Central memory CD8-positive, alpha-beta T cell (primary cell): ENCODE results near the gene EIF2B4.

Experiments used
- ATAC-seq: fragments of 150-1000 bp; cut with Tn5 transposase; replicated peaks from 2 replicates; pipeline ENCODE4 v1.10.0; 2022; ENCODE audit warnings: mild to moderate bottlenecking, moderate FRiP score, moderate number of reproducible peaks; ENCODE audit not compliant: poor library complexity, severe bottlenecking; ENCODE audit errors: extremely low read depth
- DNase-seq, 2 donors: peaks; one replicate each; pipeline ENCODE4 v3.0.0; 2021; ENCODE audit warnings: low spot score in 2 of 2
- H3K27ac Mint-ChIP-seq: one replicate; pipeline ENCODE4 v1.8.0; 2022; ENCODE audit warnings: low read depth, mild to moderate bottlenecking, moderate library complexity, mixed read lengths
- H3K27me3 Mint-ChIP-seq: one replicate; pipeline ENCODE4 v1.8.0; 2022; ENCODE audit warnings: mixed read lengths
- H3K36me3 Mint-ChIP-seq: one replicate; pipeline ENCODE4 v1.8.0; 2022; ENCODE audit warnings: mild to moderate bottlenecking, moderate library complexity, mixed read lengths; ENCODE audit not compliant: insufficient read depth
- H3K4me1 Mint-ChIP-seq: one replicate; pipeline ENCODE4 v1.8.0; 2022; ENCODE audit warnings: mixed read lengths
- H3K4me3 Mint-ChIP-seq: one replicate; pipeline ENCODE4 v1.8.0; 2022; ENCODE audit warnings: mild to moderate bottlenecking, moderate library complexity, mixed read lengths
- H3K9me3 Mint-ChIP-seq: one replicate; pipeline ENCODE4 v1.8.0; 2022; ENCODE audit warnings: mixed read lengths

Gene EIF2B4

DNA sequence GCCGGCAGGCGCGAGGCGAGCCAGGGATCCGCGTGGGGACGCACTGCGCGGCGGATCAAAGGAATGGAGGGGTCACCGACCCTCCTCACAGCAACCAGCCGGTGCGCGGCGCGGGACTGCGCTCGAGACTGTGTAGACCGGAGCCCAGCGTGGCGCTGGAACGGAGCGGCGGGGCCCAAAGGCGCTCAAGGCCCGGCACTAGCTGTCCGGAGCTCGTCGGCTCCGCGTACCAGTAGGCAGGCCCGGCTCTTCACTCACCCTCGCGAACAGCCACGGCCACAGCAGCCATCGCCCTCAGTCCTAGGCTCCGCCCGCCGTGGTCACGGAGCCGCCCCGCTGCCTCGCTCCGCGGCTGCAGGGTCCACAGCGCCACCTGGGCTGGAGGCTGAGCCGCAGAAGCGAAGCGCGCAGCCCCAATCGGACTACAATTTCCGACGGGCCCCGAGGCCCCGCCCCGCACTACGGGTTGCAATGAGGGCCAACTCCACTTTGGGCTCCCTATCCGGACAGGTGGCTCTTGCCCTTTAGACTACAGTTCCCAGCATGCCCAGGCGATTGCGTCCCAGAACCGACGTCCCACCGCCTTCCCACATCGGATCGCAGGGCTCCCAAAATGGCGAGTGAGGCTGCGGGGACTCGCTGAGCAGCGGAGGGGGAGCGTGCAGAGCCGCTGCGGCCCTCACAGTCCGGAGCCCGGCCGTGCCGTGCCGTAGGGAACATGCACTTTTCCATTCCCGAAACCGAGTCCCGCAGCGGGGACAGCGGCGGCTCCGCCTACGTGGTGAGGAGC lies at the start of gene EIF2B4, which contains the start of gene SNX17:
EIF2B4 (minus strand) TSS at position 313 of the 790 bp plus-strand sequence; CDS start at position 289, 24 bp downstream.
SNX17 (plus strand) TSS at position 591 of the 790 bp plus-strand sequence; CDS start at position 719, 128 bp downstream.
- peaks cover 48% of the 10 kb centered on the region for H3K4me1 Mint-ChIP-seq
- ATAC-seq, result peak; percentile 90

DNA sequence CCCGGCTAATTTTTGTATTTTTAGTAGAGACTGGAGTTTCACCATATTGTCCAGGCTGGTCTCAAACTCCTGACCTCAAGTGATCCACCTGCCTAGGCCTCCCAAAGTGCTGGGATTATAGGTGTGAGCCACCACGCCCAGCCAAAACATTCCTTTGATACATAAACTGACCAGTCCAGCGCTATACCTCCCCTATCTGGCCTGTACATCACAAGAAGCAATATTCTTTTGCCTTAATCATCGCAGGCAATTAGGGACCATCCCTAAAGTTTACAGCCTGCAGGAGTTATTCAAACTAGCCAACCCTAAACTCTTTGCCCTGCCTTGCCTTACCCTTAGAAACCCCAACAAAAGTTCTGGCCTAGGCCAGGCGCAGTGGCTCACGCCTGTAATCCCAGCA lies 46.0 kb upstream of the EIF2B4 start:
- Mint-ChIP-seq H3K27me3 (peaks cover 16% of the 10 kb centered on the region), H3K27ac (no peak overlapping the region), H3K4me1 (no peaks in the 10 kb centered on the region), H3K36me3 (no peaks in the 10 kb centered on the region), H3K9me3 (no peaks in the 10 kb centered on the region), H3K4me3 (no peak overlapping the region)
- no peak for ATAC-seq
- DNase-seq, result no peak

More for the DNA sequence above, at the start of gene EIF2B4, which contains the start of gene SNX17:
- peak within 1 kb of the TSS; percentile 86 for H3K4me3 Mint-ChIP-seq
- peaks cover 33% of the 10 kb centered on the region for H3K36me3 Mint-ChIP-seq
- no peaks in the 10 kb centered on the region for H3K9me3 Mint-ChIP-seq
- DNase-seq, result peak; percentile 98 to 99
- no peaks in the 10 kb centered on the region for H3K27me3 Mint-ChIP-seq
- H3K27ac Mint-ChIP-seq, result peak within 1 kb of the TSS; percentile 91

DNA sequence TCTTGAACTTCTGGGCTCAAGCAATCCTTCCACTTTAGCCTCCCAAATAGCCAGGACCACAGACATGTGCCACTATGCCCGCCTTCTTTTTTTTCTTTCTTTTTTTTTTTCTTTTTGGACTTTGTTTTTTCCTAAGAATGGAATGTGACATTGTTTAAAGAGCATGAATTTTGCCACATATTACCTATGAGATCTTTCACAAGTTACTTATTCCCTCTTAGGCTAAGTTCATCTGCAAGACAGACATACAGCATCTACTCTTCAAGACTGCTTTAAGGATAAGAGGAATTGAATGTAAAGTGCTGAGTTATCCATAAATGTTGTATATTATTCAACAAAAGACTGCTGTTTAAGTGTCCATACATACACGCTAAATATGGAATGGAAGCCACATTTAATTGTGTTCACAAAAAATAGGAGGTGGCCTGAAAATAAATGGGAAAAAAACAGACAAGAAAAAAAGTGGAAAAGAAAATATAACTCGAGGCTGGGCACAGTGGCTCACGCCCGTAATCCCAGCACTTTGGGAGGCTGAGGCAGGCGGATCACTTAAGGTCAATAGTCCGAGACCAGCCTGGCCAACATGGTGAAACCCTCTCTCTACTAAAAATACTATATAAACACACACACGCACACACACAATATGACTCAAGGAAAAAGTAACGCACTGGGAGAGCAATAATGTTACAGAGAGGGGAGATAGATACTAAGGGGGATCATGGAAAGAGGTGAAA lies 42.4 kb upstream of the EIF2B4 start:
- Mint-ChIP-seq H3K9me3 (no peaks in the 10 kb centered on the region), H3K4me3 (no peak overlapping the region), H3K36me3 (peaks cover 6% of the 10 kb centered on the region), H3K4me1 (peaks cover 19% of the 10 kb centered on the region), H3K27me3 (peaks cover 16% of the 10 kb centered on the region), H3K27ac (no peak overlapping the region)
- DNase-seq, result no peak
- no peak for ATAC-seq

DNA sequence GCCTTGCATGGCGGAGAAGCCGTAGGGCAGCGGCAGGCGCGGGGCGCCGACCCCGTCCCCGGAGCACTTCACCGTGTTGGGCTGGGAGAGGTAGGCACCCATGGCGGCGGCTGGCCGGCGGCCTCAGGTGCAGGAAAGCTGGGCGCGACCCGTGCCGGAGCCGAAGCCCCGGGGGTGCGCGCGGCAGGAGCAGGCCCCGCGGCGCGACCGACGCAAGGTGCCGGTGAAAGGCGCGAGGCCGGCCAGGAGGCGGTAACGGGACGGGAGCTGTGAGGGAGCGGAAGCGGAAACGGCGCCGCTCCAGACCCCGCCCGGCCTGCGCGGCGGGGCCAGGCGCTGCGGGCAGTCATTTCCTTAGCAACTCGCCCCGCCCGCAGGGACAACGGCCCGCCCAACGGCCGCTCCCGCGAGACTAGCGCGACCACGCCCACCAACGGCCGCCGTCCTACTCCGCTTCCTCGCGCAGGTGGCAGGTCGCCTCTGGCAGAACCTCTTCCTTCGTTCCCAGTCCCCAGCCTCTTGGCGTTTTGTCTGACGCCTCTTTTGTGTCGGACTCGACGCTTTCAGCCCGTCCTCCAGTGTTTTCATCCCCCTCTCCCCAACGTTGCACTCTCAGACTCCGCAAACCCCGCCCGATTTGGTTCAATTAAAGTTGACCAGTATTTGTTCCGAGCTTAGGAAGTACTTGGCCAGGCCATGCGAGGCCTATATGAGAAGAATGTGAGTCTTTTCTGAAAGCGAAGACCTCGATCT lies 39.4 kb upstream of the EIF2B4 start, which contains the start of gene PPM1G:
PPM1G (minus strand) TSS at position 271 of the 753 bp plus-strand sequence; CDS start at position 102, 169 bp downstream.
- H3K4me1 Mint-ChIP-seq, result peaks cover 35% of the 10 kb centered on the region
- H3K27me3 Mint-ChIP-seq, result peaks cover 16% of the 10 kb centered on the region
- H3K27ac Mint-ChIP-seq, result peak within 1 kb of the TSS; percentile 75
- ATAC-seq, result peak; percentile 96
- DNase-seq, result peak; percentile 94 to 95
- H3K4me3 Mint-ChIP-seq, result peak within 1 kb of the TSS; percentile 86
- peaks cover 14% of the 10 kb centered on the region for H3K36me3 Mint-ChIP-seq
- H3K9me3 Mint-ChIP-seq, result no peaks in the 10 kb centered on the region

DNA sequence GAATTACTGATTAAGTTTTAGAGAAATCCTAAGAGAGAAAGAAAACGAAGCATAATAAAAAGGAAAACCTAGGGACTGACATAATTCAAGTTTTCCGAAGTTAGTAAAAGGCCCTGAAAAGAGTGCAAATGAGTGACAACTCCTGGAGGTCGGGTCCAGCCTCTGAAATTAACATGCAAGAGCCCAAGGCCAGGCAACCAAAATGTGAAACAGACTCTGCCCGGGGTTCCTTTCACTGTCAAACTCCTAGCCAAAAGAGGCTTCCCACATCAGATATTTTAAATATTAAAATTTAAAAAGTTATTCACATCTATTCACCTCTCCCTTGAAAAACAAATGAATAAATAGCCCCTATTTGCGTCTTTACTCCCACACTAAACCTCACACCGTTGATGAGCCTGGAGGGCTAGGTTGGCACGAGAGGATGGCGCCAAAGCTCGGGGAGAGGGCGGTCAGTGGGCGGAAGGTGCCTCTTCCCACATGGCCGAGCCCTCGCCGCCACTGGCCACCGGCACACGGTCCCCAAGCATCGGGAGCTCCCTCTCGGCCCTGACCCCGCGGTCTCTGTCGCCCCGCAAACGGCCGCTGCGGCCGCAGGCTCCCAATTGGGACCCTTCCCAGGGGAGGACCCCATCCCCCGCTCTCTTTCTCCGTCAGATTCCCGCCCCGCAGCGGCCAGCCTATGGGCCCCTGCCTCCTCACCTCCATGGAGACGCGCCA lies 38.6 kb upstream of the EIF2B4 start:
- ATAC-seq, result no peak
- H3K4me3 Mint-ChIP-seq, result peak overlapping the region; percentile 86

DNA sequence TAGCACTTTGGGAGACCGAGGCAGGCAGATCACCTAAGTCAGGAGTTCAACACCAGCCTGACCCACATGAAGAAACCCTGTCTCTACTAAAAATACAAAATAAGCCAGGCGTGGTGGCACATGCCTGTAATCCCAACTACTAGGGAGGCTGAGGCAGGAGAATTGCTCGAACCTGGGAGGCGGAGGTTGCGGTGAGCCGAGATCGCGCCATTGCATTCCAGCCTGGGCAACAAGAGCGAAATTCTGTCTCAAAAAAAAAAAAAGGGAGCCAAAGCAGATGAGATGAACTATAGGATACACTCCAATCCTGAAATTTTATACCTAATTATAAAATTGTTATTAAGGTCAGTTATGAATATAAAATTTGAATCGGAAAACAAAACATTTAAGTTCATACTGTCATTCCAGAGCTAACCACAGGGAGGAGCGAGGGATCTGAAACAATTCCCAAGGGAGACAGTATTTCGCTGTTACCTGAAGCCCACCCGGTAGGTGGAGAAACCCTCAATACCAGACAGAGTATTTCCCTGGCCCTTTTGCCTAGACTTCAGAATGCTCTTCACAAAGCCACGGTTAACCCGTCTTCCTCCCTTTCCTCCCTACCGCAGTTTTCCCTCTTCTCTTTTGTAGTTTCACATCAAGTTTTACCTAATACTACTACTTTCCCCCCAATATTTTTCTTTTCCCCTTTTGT lies 37.8 kb upstream of the EIF2B4 start:
- peaks cover 35% of the 10 kb centered on the region for H3K4me1 Mint-ChIP-seq

More for the DNA sequence above, 38.6 kb upstream of the EIF2B4 start:
- Mint-ChIP-seq H3K4me1 (peaks cover 35% of the 10 kb centered on the region), H3K36me3 (peaks cover 16% of the 10 kb centered on the region), H3K27me3 (peaks cover 16% of the 10 kb centered on the region), H3K9me3 (no peaks in the 10 kb centered on the region), H3K27ac (peak overlapping the region; percentile 75)
- DNase-seq, result no peak

DNA sequence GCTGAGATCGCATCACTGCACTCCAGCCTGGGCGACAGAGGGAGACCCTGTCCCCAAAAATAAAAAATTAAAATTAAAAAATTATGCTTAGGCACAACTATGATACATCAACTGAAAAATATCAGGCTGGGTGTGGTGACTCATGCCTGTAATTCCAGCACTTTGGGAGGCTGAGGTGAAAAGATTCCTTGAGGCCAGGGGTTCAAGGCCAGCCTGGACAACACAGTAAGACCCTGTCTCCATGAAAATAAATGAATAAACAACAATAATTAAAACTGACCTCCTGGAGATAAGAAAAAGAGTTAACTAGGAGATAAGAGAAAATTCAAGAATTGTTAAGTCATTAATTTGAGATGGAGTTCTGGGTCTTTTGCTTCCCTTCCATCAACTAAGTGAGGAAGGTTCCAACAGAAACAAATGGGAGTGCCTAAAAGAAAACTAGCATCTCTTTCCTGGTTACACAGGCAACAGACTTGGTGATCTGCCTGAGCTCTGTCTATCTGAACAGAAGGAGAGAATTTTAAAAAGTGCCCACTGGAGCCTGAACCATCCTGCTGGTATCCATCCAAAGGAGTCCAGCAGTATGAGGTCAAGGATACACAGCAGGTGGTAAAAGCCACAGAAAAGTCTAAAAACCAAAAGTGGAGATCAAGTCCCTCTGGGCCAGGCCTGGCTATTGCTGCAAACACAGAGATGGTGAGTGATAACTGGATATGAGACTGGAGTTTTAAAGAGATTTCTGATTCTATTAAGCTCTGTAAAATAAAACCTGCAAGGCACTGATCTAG lies 30.4 kb upstream of the EIF2B4 start:
- peak overlapping the region; percentile 78 for H3K27ac Mint-ChIP-seq
- peaks cover 12% of the 10 kb centered on the region for H3K36me3 Mint-ChIP-seq
- DNase-seq (no peak), ATAC-seq (no peak)
- H3K9me3 Mint-ChIP-seq, result no peaks in the 10 kb centered on the region
- no peak overlapping the region for H3K4me3 Mint-ChIP-seq
- no peaks in the 10 kb centered on the region for H3K27me3 Mint-ChIP-seq
- peaks cover 38% of the 10 kb centered on the region for H3K4me1 Mint-ChIP-seq

More for the DNA sequence above, 37.8 kb upstream of the EIF2B4 start:
- Mint-ChIP-seq H3K36me3 (peaks cover 16% of the 10 kb centered on the region), H3K9me3 (no peaks in the 10 kb centered on the region), H3K27ac (peak overlapping the region; percentile 52), H3K27me3 (peaks cover 12% of the 10 kb centered on the region), H3K4me3 (peak overlapping the region; percentile 86)
- DNase-seq (no peak), ATAC-seq (no peak)

DNA sequence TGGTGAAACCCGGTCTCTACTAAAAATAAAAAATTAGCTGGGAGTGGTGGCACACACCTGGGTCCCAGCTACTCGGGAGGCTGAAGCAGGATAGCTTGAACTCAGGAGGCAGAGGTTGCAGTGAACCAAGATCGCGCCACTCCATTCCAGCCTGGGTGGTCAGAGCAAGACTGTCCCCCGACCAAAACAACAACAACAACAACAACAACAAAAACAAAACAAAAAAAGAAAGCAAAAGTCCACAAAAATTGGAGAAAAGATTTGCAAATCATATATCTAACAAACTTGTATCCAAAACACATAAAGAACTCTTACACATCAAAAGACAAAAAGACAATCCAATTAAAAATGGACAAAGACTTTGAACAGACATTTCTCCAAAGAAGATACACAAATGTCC lies 28.8 kb upstream of the EIF2B4 start:
- no peak for ATAC-seq
- Mint-ChIP-seq H3K36me3 (peaks cover 7% of the 10 kb centered on the region), H3K27me3 (no peaks in the 10 kb centered on the region), H3K9me3 (no peaks in the 10 kb centered on the region), H3K4me3 (no peak overlapping the region), H3K4me1 (peaks cover 38% of the 10 kb centered on the region), H3K27ac (peak overlapping the region; percentile 77)
- no peak for DNase-seq

DNA sequence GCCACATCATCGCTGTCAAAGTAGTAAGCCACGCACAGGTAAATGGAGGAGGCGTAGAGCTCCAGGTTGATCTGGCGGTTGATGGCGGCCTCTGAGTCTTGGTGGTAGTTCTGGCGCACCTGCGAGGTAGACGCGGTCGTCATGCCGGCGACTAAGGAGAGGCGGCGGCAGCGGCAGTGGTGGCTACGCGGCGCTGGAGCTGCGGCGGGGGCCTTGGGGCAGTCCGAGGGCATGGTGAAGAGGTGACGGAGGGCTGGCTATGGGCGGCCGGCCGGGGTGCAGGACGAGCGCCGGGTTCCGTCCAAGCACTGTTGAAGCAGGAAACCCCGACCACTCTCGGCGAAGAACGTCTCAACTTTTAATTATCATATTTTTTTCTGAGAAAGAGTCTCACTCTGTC lies 23.1 kb upstream of the EIF2B4 start:
- DNase-seq (no peak), ATAC-seq (no peak)
- Mint-ChIP-seq H3K4me3 (no peak overlapping the region), H3K27me3 (no peaks in the 10 kb centered on the region), H3K36me3 (peaks cover 18% of the 10 kb centered on the region), H3K9me3 (no peaks in the 10 kb centered on the region), H3K27ac (peak overlapping the region; percentile 53), H3K4me1 (peaks cover 32% of the 10 kb centered on the region)

DNA sequence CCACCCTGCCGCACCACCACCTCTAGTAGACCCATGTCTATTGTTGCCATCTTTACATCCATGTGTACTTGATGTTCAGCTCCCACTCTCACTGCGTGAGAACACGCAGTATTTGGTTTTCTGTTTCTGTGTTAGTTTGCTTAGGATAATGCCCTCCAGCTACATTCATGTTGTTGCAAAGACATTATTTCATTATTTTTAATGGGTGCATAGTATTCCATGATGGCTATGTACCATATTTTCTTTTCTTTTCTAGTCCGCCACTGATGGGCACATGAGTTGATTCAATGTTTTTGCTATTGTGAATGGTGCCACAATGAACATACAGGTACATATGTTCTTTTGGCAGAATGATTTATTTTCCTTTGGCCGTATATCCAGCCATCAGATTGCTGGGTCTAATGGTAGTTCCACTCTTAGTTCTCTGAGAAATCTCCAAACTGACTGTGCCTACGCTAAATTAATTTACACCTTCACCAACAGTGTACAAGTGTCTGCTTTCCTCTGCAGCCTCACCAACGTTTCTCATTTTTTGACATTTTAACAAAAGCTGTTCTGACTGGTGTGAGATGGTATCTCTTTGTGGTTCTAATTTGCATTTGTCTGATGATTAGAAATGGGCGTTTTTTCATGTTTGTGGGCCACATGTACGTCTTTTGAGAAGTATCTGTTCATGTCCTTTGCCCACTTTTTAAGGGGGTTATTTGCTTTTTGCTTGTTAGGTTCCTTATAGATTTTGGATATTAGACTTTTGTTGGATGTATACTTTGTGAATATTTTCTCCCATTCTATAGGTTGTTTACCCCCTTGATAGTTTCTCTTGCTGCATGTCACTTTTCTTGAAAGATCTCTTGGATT lies 20.9 kb upstream of the EIF2B4 start:
- no peaks in the 10 kb centered on the region for H3K27me3 Mint-ChIP-seq
- ATAC-seq (peak; percentile 80), DNase-seq (peak in 1 of 2 donors; percentile 48)
- peak overlapping the region; percentile 99 for H3K27ac Mint-ChIP-seq
- peak overlapping the region; percentile 77 for H3K4me3 Mint-ChIP-seq
- peaks cover 26% of the 10 kb centered on the region for H3K4me1 Mint-ChIP-seq
- H3K9me3 Mint-ChIP-seq, result no peaks in the 10 kb centered on the region
- peaks cover 23% of the 10 kb centered on the region for H3K36me3 Mint-ChIP-seq
